Measurements from ENCODE around the gene NDOR1.

GRCh38 chr9:137181680-137182079 lies 23.8 kb upstream of the NDOR1 start:
- TF ChIP-seq CTCF (IDR thresholded peaks at IDR 0.05) (no peak), NR3C1 (IDR thresholded peaks at IDR 0.05) (no peak), HOXB13 (CRISPR knock-in tag; IDR thresholded peaks at IDR 0.05; ENCODE audit: low read depth) (no peak), EHMT2 (IDR thresholded peaks at IDR 0.05; ENCODE audit: low read depth) (no peak), EP300 (IDR thresholded peaks at IDR 0.05) (no peak), PHF8 (IDR thresholded peaks at IDR 0.05; ENCODE audit: borderline replicate concordance, low read depth) (no peak), POLR2A (IDR thresholded peaks at IDR 0.05; ENCODE audit: low read length) (no peak), RFX5 (IDR thresholded peaks at IDR 0.05) (no peak), CEBPB (IDR thresholded peaks at IDR 0.05) (no peak)
- TF ChIP-seq, protein P1, sequence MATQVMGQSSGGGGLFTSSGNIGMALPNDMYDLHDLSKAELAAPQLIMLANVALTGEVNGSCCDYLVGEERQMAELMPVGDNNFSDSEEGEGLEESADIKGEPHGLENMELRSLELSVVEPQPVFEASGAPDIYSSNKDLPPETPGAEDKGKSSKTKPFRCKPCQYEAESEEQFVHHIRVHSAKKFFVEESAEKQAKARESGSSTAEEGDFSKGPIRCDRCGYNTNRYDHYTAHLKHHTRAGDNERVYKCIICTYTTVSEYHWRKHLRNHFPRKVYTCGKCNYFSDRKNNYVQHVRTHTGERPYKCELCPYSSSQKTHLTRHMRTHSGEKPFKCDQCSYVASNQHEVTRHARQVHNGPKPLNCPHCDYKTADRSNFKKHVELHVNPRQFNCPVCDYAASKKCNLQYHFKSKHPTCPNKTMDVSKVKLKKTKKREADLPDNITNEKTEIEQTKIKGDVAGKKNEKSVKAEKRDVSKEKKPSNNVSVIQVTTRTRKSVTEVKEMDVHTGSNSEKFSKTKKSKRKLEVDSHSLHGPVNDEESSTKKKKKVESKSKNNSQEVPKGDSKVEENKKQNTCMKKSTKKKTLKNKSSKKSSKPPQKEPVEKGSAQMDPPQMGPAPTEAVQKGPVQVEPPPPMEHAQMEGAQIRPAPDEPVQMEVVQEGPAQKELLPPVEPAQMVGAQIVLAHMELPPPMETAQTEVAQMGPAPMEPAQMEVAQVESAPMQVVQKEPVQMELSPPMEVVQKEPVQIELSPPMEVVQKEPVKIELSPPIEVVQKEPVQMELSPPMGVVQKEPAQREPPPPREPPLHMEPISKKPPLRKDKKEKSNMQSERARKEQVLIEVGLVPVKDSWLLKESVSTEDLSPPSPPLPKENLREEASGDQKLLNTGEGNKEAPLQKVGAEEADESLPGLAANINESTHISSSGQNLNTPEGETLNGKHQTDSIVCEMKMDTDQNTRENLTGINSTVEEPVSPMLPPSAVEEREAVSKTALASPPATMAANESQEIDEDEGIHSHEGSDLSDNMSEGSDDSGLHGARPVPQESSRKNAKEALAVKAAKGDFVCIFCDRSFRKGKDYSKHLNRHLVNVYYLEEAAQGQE (IDR thresholded peaks at IDR 0.05): no peak
